Mucosa of descending colon (tissue), 3 donors: Measurements from ENCODE around the gene HEYL. TPM values are rescaled to one million over a fixed set of nuclear protein-coding genes. Genes with fewer than 3 reads are reported as not detected.

Source experiments
- ATAC-seq: fragments of 200-7000 bp; cut with Tn5 transposase; one replicate; pipeline ENCODE4 v1.9.1; 2020; ENCODE audit warnings: mild to moderate bottlenecking, moderate library complexity
- DNase-seq, 3 donors: peaks; one replicate each; pipeline ENCODE4 v3.0.0-alpha.2; 2020
- H3K36me3 ChIP-seq: fragments of 200-600 bp; one replicate; pipeline ENCODE4 v1.8.0; 2021; ENCODE audit warnings: low read depth, mild to moderate bottlenecking
- H3K4me1 ChIP-seq: fragments of 200-600 bp; one replicate; pipeline ENCODE4 v1.8.0; 2021; ENCODE audit warnings: low read depth, mild to moderate bottlenecking
- H3K4me3 ChIP-seq: fragments of 200-600 bp; one replicate; pipeline ENCODE4 v1.8.0; 2021; ENCODE audit warnings: mild to moderate bottlenecking
- H3K9me3 ChIP-seq: fragments of 200-600 bp; one replicate; pipeline ENCODE4 v1.8.0; 2021; ENCODE audit warnings: mild to moderate bottlenecking
- intact Hi-C, 2 donors: fragments of 100-400 bp; cut with DNase I in 1 of 2; cut with micrococcal nuclease in 1 of 2; formaldehyde crosslinking; loops; one replicate each; pipeline versions ENCODE4 v1.11.0 to v1.11.1; 2022; cut with DNase I, micrococcal nuclease
- total RNA-seq, 3 donors: library from RNA; stranded (reverse); fragmentation: NEBNext Ultra II Directional in 2 of 3; extraction: Animal tissue kit (Norgen Biotek cat#: 25700) in 2 of 3; gene quantifications; one replicate each; pipeline versions ENCODE4 v1.2.1 to v1.2.4, GENCODE V29; 2021 to 2023
- TF ChIP-seq, protein P1 (sequence below): fragments of 200-600 bp; IDR thresholded peaks from one replicate; pipeline ENCODE4 v1.8.0; 2022; ENCODE audit warnings: antibody characterized with exemption, mild to moderate bottlenecking
- donor health status: DM: no; HTN: no; CAD: no; lungs with moderate emphysema.
- donor health status: DM: no; HTN: no; CAD: no.
- donor health status: DM: no; HTN: yes; CAD: no.

The HEYL gene
- total RNA-seq, 3 donors from 2014 or later = 2.3 to 3.5 (median 2.4) TPM

GRCh38 chr1:39668111-39668510 lies 28.7 kb upstream of the HEYL start:
- no peaks in the 10 kb centered on the region for H3K9me3 ChIP-seq
- no peak for ATAC-seq
- no peaks in the 10 kb centered on the region for H3K36me3 ChIP-seq
- intact Hi-C loops = no loop called here
- no peaks in the 10 kb centered on the region for H3K4me1 ChIP-seq
- TF ChIP-seq, protein P1, sequence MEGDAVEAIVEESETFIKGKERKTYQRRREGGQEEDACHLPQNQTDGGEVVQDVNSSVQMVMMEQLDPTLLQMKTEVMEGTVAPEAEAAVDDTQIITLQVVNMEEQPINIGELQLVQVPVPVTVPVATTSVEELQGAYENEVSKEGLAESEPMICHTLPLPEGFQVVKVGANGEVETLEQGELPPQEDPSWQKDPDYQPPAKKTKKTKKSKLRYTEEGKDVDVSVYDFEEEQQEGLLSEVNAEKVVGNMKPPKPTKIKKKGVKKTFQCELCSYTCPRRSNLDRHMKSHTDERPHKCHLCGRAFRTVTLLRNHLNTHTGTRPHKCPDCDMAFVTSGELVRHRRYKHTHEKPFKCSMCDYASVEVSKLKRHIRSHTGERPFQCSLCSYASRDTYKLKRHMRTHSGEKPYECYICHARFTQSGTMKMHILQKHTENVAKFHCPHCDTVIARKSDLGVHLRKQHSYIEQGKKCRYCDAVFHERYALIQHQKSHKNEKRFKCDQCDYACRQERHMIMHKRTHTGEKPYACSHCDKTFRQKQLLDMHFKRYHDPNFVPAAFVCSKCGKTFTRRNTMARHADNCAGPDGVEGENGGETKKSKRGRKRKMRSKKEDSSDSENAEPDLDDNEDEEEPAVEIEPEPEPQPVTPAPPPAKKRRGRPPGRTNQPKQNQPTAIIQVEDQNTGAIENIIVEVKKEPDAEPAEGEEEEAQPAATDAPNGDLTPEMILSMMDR = no peak
- no peak for DNase-seq
- H3K4me3 ChIP-seq = no peak overlapping the region

GRCh38 chr1:39666772-39667171 lies 27.3 kb upstream of the HEYL start:
- ATAC-seq (no peak), DNase-seq (no peak)
- Histone ChIP-seq H3K9me3 (no peaks in the 10 kb centered on the region), H3K4me1 (no peaks in the 10 kb centered on the region), H3K4me3 (no peak overlapping the region), H3K36me3 (no peaks in the 10 kb centered on the region)
- TF ChIP-seq, protein P1 = no peak
- intact Hi-C loops = no loop called here

- no peak for DNase-seq
- Histone ChIP-seq H3K36me3 (no peaks in the 10 kb centered on the region), H3K9me3 (no peaks in the 10 kb centered on the region), H3K4me1 (no peaks in the 10 kb centered on the region), H3K4me3 (no peak overlapping the region)
- TF ChIP-seq, protein P1 = no peak
- intact Hi-C loops = no loop called here
- no peak for ATAC-seq
Observed at GRCh38 chr1:39663559-39663958, 24.1 kb upstream of the HEYL start.

GRCh38 chr1:39662861-39663260 lies 23.4 kb upstream of the HEYL start:
- no peak for ATAC-seq

DNA sequence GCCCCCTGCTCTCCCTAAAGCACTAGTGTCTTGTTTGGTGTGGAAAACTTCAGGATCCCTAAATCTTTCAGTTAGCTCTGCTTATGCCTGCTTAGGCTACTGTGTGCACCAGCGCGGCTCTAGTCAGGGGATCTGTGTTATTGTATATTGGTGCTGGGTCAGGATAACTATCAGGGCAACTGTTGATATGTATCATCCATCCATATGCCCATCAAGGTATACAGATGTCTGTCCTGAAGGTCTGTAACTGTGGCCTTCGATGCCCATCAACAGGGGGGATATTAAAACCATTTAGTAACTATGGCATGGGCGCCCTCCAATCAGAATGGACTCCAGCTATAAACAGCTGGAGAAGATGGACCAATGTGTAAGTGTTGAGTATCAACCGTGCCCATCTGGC lies 20.1 kb upstream of the HEYL start:
- no peaks in the 10 kb centered on the region for H3K9me3 ChIP-seq
- no peak overlapping the region for H3K4me3 ChIP-seq
- TF ChIP-seq, protein P1 = no peak
- no peak for DNase-seq
- no peak for ATAC-seq
- no peaks in the 10 kb centered on the region for H3K36me3 ChIP-seq
- no peaks in the 10 kb centered on the region for H3K4me1 ChIP-seq
- intact Hi-C loops = loop anchor here in 1 of 2 donors (10.0 kb wide), 1 partner anchor 55 kb away; no protein-coding TSS in a partner anchor

More at GRCh38 chr1:39662861-39663260, 23.4 kb upstream of the HEYL start:
- DNase-seq = no peak
- Histone ChIP-seq H3K36me3 (no peaks in the 10 kb centered on the region), H3K9me3 (no peaks in the 10 kb centered on the region), H3K4me1 (no peaks in the 10 kb centered on the region), H3K4me3 (no peak overlapping the region)
- intact Hi-C loops = no loop called here
- TF ChIP-seq, protein P1 = no peak

DNA sequence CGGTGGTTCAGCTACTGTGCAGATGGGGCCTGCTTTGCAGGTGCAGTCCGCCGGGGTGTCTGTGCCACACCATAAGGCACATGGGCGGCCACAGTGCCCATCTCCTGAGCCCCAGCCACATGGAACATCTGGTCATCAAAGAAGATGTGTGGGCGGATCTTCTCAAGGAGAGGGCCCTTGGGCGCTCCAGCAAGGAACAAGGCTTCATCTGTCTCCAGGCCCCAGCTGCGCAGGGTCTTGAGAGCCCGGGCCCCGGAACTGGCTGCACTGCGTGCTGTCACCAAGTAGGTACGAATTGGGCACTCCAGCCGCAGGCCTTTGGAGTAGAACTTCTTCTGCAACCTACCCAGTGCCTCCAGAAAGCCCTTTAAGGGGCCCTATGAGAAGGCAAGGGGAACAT lies 19.7 kb upstream of the HEYL start:
- no peaks in the 10 kb centered on the region for H3K4me1 ChIP-seq
- DNase-seq (no peak), ATAC-seq (no peak)
- no peaks in the 10 kb centered on the region for H3K36me3 ChIP-seq
- intact Hi-C loops = loop anchor here in 1 of 2 donors (10.0 kb wide), 1 partner anchor 54 kb away; no protein-coding TSS in a partner anchor
- no peaks in the 10 kb centered on the region for H3K9me3 ChIP-seq
- H3K4me3 ChIP-seq = no peak overlapping the region
- TF ChIP-seq, protein P1 = no peak
